T-helper 17 cell (primary cell): ENCODE results near the gene FLVCR1. TPM values are rescaled to one million over a fixed set of nuclear protein-coding genes. Genes with fewer than 3 reads are reported as not detected.

Experiments
- ATAC-seq: fragments of 150-1000 bp; cut with Tn5 transposase; 2 replicates; pipeline ENCODE4 v1.10.0; 2021; ENCODE audit warnings: mild to moderate bottlenecking, moderate library complexity
- DNase-seq, 3 donors: peaks; one replicate each; pipeline versions ENCODE4 v3.0.0 to v3.0.0-alpha.2; 2020 to 2021
- H3K9me3 ChIP-seq: one replicate; pipeline ENCODE4 v1.7.0; 2013; ENCODE audit warnings: low read length, mild to moderate bottlenecking; ENCODE audit not compliant: control insufficient read depth, poor library complexity, severe bottlenecking
- H3K27ac Mint-ChIP-seq: one replicate; pipeline ENCODE4 v1.8.0; 2022; ENCODE audit warnings: mild to moderate bottlenecking, moderate library complexity, mixed read lengths
- H3K27me3 Mint-ChIP-seq: one replicate; pipeline ENCODE4 v1.8.0; 2022; ENCODE audit warnings: mixed read lengths
- H3K36me3 Mint-ChIP-seq: one replicate; pipeline ENCODE4 v1.8.0; 2022; ENCODE audit warnings: low read depth, mixed read lengths
- H3K4me1 Mint-ChIP-seq: one replicate; pipeline ENCODE4 v1.8.0; 2022; ENCODE audit warnings: mild to moderate bottlenecking, mixed read lengths
- H3K4me3 Mint-ChIP-seq: one replicate; pipeline ENCODE4 v1.8.0; 2022; ENCODE audit warnings: mild to moderate bottlenecking, moderate library complexity, mixed read lengths
- total RNA-seq, 4 donors: library from RNA in 2 of 4; stranded (reverse) in 2 of 4; gene quantifications; one replicate each; pipeline ENCODE4 v1.2.3 and lab custom pipeline; 2022 to 2026

Gene FLVCR1
- total RNA-seq, 2 donors from 2014 or later: 10.7 to 11.2 TPM

GRCh38 chr1:212930986-212931678 lies 73.1 kb downstream of the FLVCR1 start:
- H3K4me1 Mint-ChIP-seq: no peaks in the 10 kb centered on the region

GRCh38 chr1:212933815-212934471 lies 75.9 kb downstream of the FLVCR1 start:
- Mint-ChIP-seq H3K27me3 (no peaks in the 10 kb centered on the region), H3K27ac (no peak overlapping the region), H3K4me3 (no peak overlapping the region), H3K4me1 (no peaks in the 10 kb centered on the region), H3K36me3 (no peaks in the 10 kb centered on the region)
- DNase-seq (no peak), ATAC-seq (no peak)
- H3K9me3 ChIP-seq: no peaks in the 10 kb centered on the region

More at GRCh38 chr1:212930986-212931678, 73.1 kb downstream of the FLVCR1 start:
- DNase-seq: no peak
- no peak overlapping the region for H3K27ac Mint-ChIP-seq
- no peaks in the 10 kb centered on the region for H3K36me3 Mint-ChIP-seq
- ATAC-seq: no peak
- H3K4me3 Mint-ChIP-seq: no peak overlapping the region
- peaks cover 9% of the 10 kb centered on the region for H3K27me3 Mint-ChIP-seq
- H3K9me3 ChIP-seq: no peaks in the 10 kb centered on the region

GRCh38 chr1:212935387-212935981 lies 77.4 kb downstream of the FLVCR1 start:
- H3K36me3 Mint-ChIP-seq: no peaks in the 10 kb centered on the region
- no peak for ATAC-seq

GRCh38 chr1:212937034-212937433 lies 79.0 kb downstream of the FLVCR1 start:
- no peak for DNase-seq
- H3K27me3 Mint-ChIP-seq: no peaks in the 10 kb centered on the region
- H3K4me3 Mint-ChIP-seq: no peak overlapping the region
- no peaks in the 10 kb centered on the region for H3K4me1 Mint-ChIP-seq
- H3K36me3 Mint-ChIP-seq: peaks cover 4% of the 10 kb centered on the region
- H3K9me3 ChIP-seq: no peaks in the 10 kb centered on the region
- no peak for ATAC-seq
- no peak overlapping the region for H3K27ac Mint-ChIP-seq

More at GRCh38 chr1:212935387-212935981, 77.4 kb downstream of the FLVCR1 start:
- H3K27ac Mint-ChIP-seq: no peak overlapping the region
- DNase-seq: no peak
- H3K9me3 ChIP-seq: no peaks in the 10 kb centered on the region
- no peak overlapping the region for H3K4me3 Mint-ChIP-seq
- H3K4me1 Mint-ChIP-seq: no peaks in the 10 kb centered on the region
- no peaks in the 10 kb centered on the region for H3K27me3 Mint-ChIP-seq

GRCh38 chr1:212938846-212939245 lies 80.8 kb downstream of the FLVCR1 start:
- ATAC-seq (no peak), DNase-seq (no peak)
- Mint-ChIP-seq H3K27me3 (no peaks in the 10 kb centered on the region), H3K27ac (no peak overlapping the region), H3K36me3 (peaks cover 4% of the 10 kb centered on the region), H3K4me3 (no peak overlapping the region), H3K4me1 (no peaks in the 10 kb centered on the region)
- no peaks in the 10 kb centered on the region for H3K9me3 ChIP-seq

GRCh38 chr1:212941452-212941851 lies 83.4 kb downstream of the FLVCR1 start:
- ATAC-seq (no peak), DNase-seq (no peak)
- Mint-ChIP-seq H3K4me1 (no peaks in the 10 kb centered on the region), H3K27me3 (peaks cover 10% of the 10 kb centered on the region), H3K36me3 (peaks cover 4% of the 10 kb centered on the region), H3K27ac (no peak overlapping the region), H3K4me3 (no peak overlapping the region)
- no peaks in the 10 kb centered on the region for H3K9me3 ChIP-seq

- no peak overlapping the region for H3K4me3 Mint-ChIP-seq
- no peak overlapping the region for H3K27ac Mint-ChIP-seq
- ATAC-seq: no peak
- no peaks in the 10 kb centered on the region for H3K4me1 Mint-ChIP-seq
- peaks cover 10% of the 10 kb centered on the region for H3K27me3 Mint-ChIP-seq
- H3K36me3 Mint-ChIP-seq: peaks cover 4% of the 10 kb centered on the region
- DNase-seq: no peak
- H3K9me3 ChIP-seq: no peaks in the 10 kb centered on the region
Measured at GRCh38 chr1:212942679-212943392, 84.8 kb downstream of the FLVCR1 start.

GRCh38 chr1:212943393-212943710 lies 85.3 kb downstream of the FLVCR1 start:
- no peak for ATAC-seq
- H3K27me3 Mint-ChIP-seq: peaks cover 10% of the 10 kb centered on the region
- no peak overlapping the region for H3K4me3 Mint-ChIP-seq

GRCh38 chr1:212944229-212944901 lies 86.3 kb downstream of the FLVCR1 start:
- ATAC-seq: no peak
- H3K36me3 Mint-ChIP-seq: peaks cover 4% of the 10 kb centered on the region
- H3K27ac Mint-ChIP-seq: no peak overlapping the region
- no peak for DNase-seq
- no peak overlapping the region for H3K4me3 Mint-ChIP-seq
- H3K9me3 ChIP-seq: no peaks in the 10 kb centered on the region
- no peaks in the 10 kb centered on the region for H3K4me1 Mint-ChIP-seq
- H3K27me3 Mint-ChIP-seq: peaks cover 19% of the 10 kb centered on the region

More at GRCh38 chr1:212943393-212943710, 85.3 kb downstream of the FLVCR1 start:
- Mint-ChIP-seq H3K27ac (no peak overlapping the region), H3K4me1 (no peaks in the 10 kb centered on the region), H3K36me3 (peaks cover 4% of the 10 kb centered on the region)
- DNase-seq: no peak
- no peaks in the 10 kb centered on the region for H3K9me3 ChIP-seq

GRCh38 chr1:212945056-212945455 lies 87.0 kb downstream of the FLVCR1 start:
- H3K36me3 Mint-ChIP-seq: peaks cover 4% of the 10 kb centered on the region
- H3K4me3 Mint-ChIP-seq: no peak overlapping the region
- ATAC-seq (no peak), DNase-seq (no peak)
- H3K4me1 Mint-ChIP-seq: no peaks in the 10 kb centered on the region
- peaks cover 23% of the 10 kb centered on the region for H3K27me3 Mint-ChIP-seq
- H3K27ac Mint-ChIP-seq: no peak overlapping the region
- no peaks in the 10 kb centered on the region for H3K9me3 ChIP-seq

GRCh38 chr1:212945463-212946160 lies 87.5 kb downstream of the FLVCR1 start:
- DNase-seq (no peak), ATAC-seq (no peak)
- H3K27ac Mint-ChIP-seq: no peak overlapping the region
- peaks cover 6% of the 10 kb centered on the region for H3K36me3 Mint-ChIP-seq
- peaks cover 5% of the 10 kb centered on the region for H3K4me1 Mint-ChIP-seq
- peaks cover 28% of the 10 kb centered on the region for H3K27me3 Mint-ChIP-seq
- H3K4me3 Mint-ChIP-seq: no peak overlapping the region
- H3K9me3 ChIP-seq: no peaks in the 10 kb centered on the region

- peaks cover 8% of the 10 kb centered on the region for H3K4me1 Mint-ChIP-seq
- no peak overlapping the region for H3K27ac Mint-ChIP-seq
- H3K4me3 Mint-ChIP-seq: no peak overlapping the region
- H3K9me3 ChIP-seq: no peaks in the 10 kb centered on the region
- DNase-seq: no peak
- H3K27me3 Mint-ChIP-seq: peaks cover 34% of the 10 kb centered on the region
- ATAC-seq: no peak
- peaks cover 2% of the 10 kb centered on the region for H3K36me3 Mint-ChIP-seq
Measured at GRCh38 chr1:212946872-212947271, 88.8 kb downstream of the FLVCR1 start.
